Keratinocyte (primary cell): Measurements from ENCODE around the gene GFOD2. TPM values are rescaled to one million over a fixed set of nuclear protein-coding genes. Genes with fewer than 3 reads are reported as not detected.
A peak's percentile ranks its signal among the peaks of the same experiment; 100 is the strongest.

Experiments used
- DNase-seq: peaks from one replicate; pipeline ENCODE4 v3.0.0-alpha.2; 2011; ENCODE audit warnings: low read depth, missing footprints, low spot score
- FAIRE-seq: peaks from 2 replicates; lab custom pipeline; 2011; peaks lifted over from hg19 to GRCh38; lab: Jason Lieb, UNC
- H2AFZ ChIP-seq: 2 replicates; pipeline ENCODE4 v1.6.0; 2012; ENCODE audit warnings: low read length, control low read depth, inconsistent platforms; ENCODE audit not compliant: control insufficient read depth
- H3K27ac ChIP-seq: 2 replicates; pipeline ENCODE4 v1.5.1; 2011; ENCODE audit warnings: low read length; ENCODE audit not compliant: control insufficient read depth, insufficient read depth
- H3K27me3 ChIP-seq: 3 replicates; pipeline ENCODE4 v1.6.0; 2011; ENCODE audit warnings: low read length; ENCODE audit not compliant: control insufficient read depth, insufficient read depth; ENCODE audit errors: extremely low read depth
- H3K36me3 ChIP-seq, 2 experiments: 2 replicates in 1 of 2; 3 replicates in 1 of 2; pipeline ENCODE4 v1.5.1; 2011; ENCODE audit warnings: low read length in 2 of 2, mild to moderate bottlenecking in 1 of 2; ENCODE audit not compliant: control insufficient read depth in 2 of 2, insufficient read depth in 2 of 2; ENCODE audit errors: extremely low read depth in 1 of 2
- H3K4me1 ChIP-seq: 3 replicates; pipeline ENCODE4 v1.5.1; 2011; ENCODE audit warnings: low read length; ENCODE audit not compliant: control insufficient read depth, insufficient read depth; ENCODE audit errors: extremely low read depth
- H3K4me2 ChIP-seq: 3 replicates; pipeline ENCODE4 v1.6.0; 2011; ENCODE audit warnings: low read depth, low read length; ENCODE audit not compliant: control insufficient read depth, insufficient read depth; ENCODE audit errors: extremely low read depth
- H3K4me3 ChIP-seq, 3 experiments: fragments of 200-600 bp in 1 of 3; sonication (generic) in 1 of 3; 2 replicates in 2 of 3; 3 replicates in 1 of 3; pipeline ENCODE4 v1.5.1; 2011 to 2016; ENCODE audit warnings: low read length in 3 of 3, mild to moderate bottlenecking in 3 of 3, control low read depth in 2 of 3, inconsistent platforms in 1 of 3, low read depth in 1 of 3, mixed read lengths in 1 of 3, mixed run types in 1 of 3, moderate library complexity in 1 of 3; ENCODE audit not compliant: control insufficient read depth in 2 of 3, insufficient read depth in 2 of 3; ENCODE audit errors: extremely low read depth in 1 of 3
- H3K79me2 ChIP-seq: 2 replicates; pipeline ENCODE4 v1.6.0; 2012; ENCODE audit warnings: low read length; ENCODE audit not compliant: control insufficient read depth, insufficient read depth
- H3K9ac ChIP-seq: 3 replicates; pipeline ENCODE4 v1.6.0; 2011; ENCODE audit warnings: low read length; ENCODE audit not compliant: control insufficient read depth, insufficient read depth; ENCODE audit errors: extremely low read depth
- H3K9me1 ChIP-seq: 3 replicates; pipeline ENCODE4 v1.6.0; 2011; ENCODE audit warnings: low read length; ENCODE audit not compliant: control insufficient read depth, insufficient read depth; ENCODE audit errors: extremely low read depth
- H3K9me3 ChIP-seq: 2 replicates; pipeline ENCODE4 v1.5.1; 2012; ENCODE audit warnings: low read depth, low read length; ENCODE audit not compliant: control insufficient read depth
- H4K20me1 ChIP-seq: 3 replicates; pipeline ENCODE4 v1.6.0; 2011; ENCODE audit warnings: low read length; ENCODE audit not compliant: control insufficient read depth, insufficient read depth; ENCODE audit errors: extremely low read depth
- EZH2 ChIP-seq: IDR thresholded peaks from one replicate; pipeline ENCODE4 v1.6.1; 2012; ENCODE audit warnings: inconsistent platforms, mild to moderate bottlenecking, low read length, moderate library complexity
- dilution Hi-C: fragments of 300-500 bp; cut with MboI; formaldehyde crosslinking; loops from one replicate; pipeline ENCODE4 v1.7.0; 2020; ENCODE audit warnings: low sequenced_read_pairs; ENCODE audit not compliant: extremely low pct_ligation_motif_present
- polyA plus RNA-seq, 5 experiments: library from polyadenylated mRNA; depleted of rRNA in 3 of 5; stranded (reverse) in 3 of 5; stranded (forward) in 1 of 5; unstranded in 1 of 5; fragments of >200 nt; gene quantifications; 1 replicate in 1 of 5; 2 replicates in 3 of 5; 3 replicates in 1 of 5; pipeline versions ENCODE4 v1.2.1 to v1.2.3, GENCODE V29; 2011 to 2012; ENCODE audit warnings: missing spikeins in 2 of 5, low read depth in 1 of 5, low replicate concordance in 1 of 5
- TF ChIP-seq, protein P1 (sequence below), 3 experiments: IDR thresholded peaks in 1 of 3; conservative IDR thresholded peaks in 1 of 3; optimal IDR thresholded peaks in 1 of 3; 2 replicates in 2 of 3; 3 replicates in 1 of 3; pipeline versions ENCODE3 to v1.5.1; 2011; ENCODE audit warnings: low read length in 3 of 3, mild to moderate bottlenecking in 3 of 3, moderate library complexity in 2 of 3, control low read depth in 1 of 3, inconsistent platforms in 1 of 3; ENCODE audit not compliant: insufficient read depth in 2 of 3; ENCODE audit errors: extremely low read depth in 1 of 3

Gene GFOD2
- polyA plus RNA-seq, 1 donor (not counting 4 experiments of a cell fraction or from before 2014, with no cell fraction given), result 13.2 TPM

DNA sequence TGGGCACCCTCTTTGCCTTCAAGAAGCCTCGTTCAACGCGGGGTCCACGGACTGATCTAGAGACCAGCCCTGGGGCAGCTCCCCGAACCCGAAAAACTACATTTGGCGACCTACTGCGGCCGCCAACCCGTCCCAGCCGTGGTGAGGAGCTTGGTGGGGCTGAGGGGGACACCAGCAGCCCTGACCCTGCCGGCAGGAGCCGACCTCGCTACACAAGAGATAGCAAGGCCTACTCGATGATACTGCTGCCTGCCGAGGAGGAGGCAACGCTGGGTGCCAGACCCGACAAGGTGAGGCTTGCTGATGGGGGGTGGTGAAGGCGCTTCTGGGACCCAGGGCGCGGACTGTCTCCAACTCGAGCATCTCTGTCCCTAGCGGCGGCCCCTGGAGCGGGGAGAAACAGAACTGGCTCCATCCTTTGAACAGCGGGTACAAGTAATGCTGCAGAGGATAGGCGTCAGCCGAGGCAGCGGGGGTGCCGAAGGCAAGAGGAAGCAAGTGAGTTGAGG is 64.7 kb downstream of the GFOD2 start:
- H3K27me3 ChIP-seq, result peaks cover 56% of the 10 kb centered on the region
- dilution Hi-C loops, result no loop called here
- peaks cover 6% of the 10 kb centered on the region for H3K4me1 ChIP-seq
- no peak overlapping the region for H3K27ac ChIP-seq
- no peak for FAIRE-seq
- H3K79me2 ChIP-seq, result peaks cover 8% of the 10 kb centered on the region
- TF ChIP-seq, protein P1, sequence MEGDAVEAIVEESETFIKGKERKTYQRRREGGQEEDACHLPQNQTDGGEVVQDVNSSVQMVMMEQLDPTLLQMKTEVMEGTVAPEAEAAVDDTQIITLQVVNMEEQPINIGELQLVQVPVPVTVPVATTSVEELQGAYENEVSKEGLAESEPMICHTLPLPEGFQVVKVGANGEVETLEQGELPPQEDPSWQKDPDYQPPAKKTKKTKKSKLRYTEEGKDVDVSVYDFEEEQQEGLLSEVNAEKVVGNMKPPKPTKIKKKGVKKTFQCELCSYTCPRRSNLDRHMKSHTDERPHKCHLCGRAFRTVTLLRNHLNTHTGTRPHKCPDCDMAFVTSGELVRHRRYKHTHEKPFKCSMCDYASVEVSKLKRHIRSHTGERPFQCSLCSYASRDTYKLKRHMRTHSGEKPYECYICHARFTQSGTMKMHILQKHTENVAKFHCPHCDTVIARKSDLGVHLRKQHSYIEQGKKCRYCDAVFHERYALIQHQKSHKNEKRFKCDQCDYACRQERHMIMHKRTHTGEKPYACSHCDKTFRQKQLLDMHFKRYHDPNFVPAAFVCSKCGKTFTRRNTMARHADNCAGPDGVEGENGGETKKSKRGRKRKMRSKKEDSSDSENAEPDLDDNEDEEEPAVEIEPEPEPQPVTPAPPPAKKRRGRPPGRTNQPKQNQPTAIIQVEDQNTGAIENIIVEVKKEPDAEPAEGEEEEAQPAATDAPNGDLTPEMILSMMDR (optimal IDR thresholded peaks at IDR 0.05 in 1 of 3, IDR thresholded peaks at IDR 0.05 in 1 of 3, conservative IDR thresholded peaks at IDR 0.05 in 1 of 3; ENCODE audit: extremely low read depth in 1 of 3, insufficient read depth in 2 of 3, low read length in 3 of 3), result no peak
- TF ChIP-seq EZH2, result no peak
- H3K9me1 ChIP-seq, result no peaks in the 10 kb centered on the region
- DNase-seq, result no peak
- H3K4me2 ChIP-seq, result no peak overlapping the region
- no peak overlapping the region for H3K4me3 ChIP-seq
- peaks cover 2% of the 10 kb centered on the region for H4K20me1 ChIP-seq
- H3K36me3 ChIP-seq, result peaks cover 0 to 4% of the 10 kb centered on the region in 2 experiments
- H3K9me3 ChIP-seq, result no peaks in the 10 kb centered on the region
- no peak overlapping the region for H3K9ac ChIP-seq
- H2AFZ ChIP-seq, result no peak overlapping the region

DNA sequence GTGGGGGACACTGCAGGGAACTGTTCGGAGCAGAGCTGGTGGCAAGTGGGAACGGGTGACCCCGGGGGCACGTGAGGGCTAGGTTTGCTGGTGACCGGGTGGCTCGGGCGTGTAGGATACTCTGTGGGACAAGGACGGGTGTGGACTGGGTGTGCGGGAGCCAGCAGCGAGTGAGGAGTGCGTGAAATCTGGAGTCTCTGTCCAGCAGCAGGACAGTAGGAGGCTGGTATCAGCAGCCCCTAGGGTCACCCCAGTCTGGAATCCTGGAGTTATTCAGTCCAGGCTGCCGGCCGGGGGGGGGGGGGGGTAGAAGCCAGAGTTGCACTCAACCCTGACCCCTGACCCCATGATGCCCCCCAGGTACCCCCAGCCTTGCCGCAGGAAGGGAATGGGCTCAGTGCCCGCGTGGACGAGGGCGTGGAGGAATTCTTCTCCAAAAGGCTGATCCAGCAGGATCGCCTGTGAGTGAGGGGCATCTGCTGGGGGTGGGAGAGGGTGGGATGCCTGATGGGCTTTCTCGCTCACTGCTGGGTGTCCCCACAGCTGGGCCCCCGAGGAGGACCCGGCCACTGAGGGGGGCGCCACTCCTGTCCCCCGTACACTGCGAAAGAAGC is 65.2 kb downstream of the GFOD2 start:
- FAIRE-seq, result no peak
- H4K20me1 ChIP-seq, result peaks cover 2% of the 10 kb centered on the region
- no peak overlapping the region for H3K4me2 ChIP-seq
- no peaks in the 10 kb centered on the region for H3K9me1 ChIP-seq
- no peak overlapping the region for H3K9ac ChIP-seq
- no peak overlapping the region for H3K4me3 ChIP-seq
- no peak overlapping the region for H2AFZ ChIP-seq
- peaks cover 62% of the 10 kb centered on the region for H3K27me3 ChIP-seq
- H3K4me1 ChIP-seq, result peaks cover 1% of the 10 kb centered on the region
- TF ChIP-seq, protein P1 (optimal IDR thresholded peaks at IDR 0.05 in 1 of 3, IDR thresholded peaks at IDR 0.05 in 1 of 3, conservative IDR thresholded peaks at IDR 0.05 in 1 of 3; ENCODE audit: extremely low read depth in 1 of 3, insufficient read depth in 2 of 3, low read length in 3 of 3), result no peak
- TF ChIP-seq EZH2, result peak; percentile 63
- H3K79me2 ChIP-seq, result peaks cover 2% of the 10 kb centered on the region
- no peak overlapping the region for H3K27ac ChIP-seq
- no peaks in the 10 kb centered on the region for H3K9me3 ChIP-seq
- DNase-seq, result no peak
- dilution Hi-C loops, result no loop called here
- peaks cover 0 to 3% of the 10 kb centered on the region in 2 experiments for H3K36me3 ChIP-seq
